Hematopoietic multipotent progenitor cell treated with erythropoietin and hydrocortisone succinate and interleukin-3 and kit ligand, for 17 days (in vitro differentiated cells): ENCODE results near the gene GAREM2.

Source experiments
- DNase-seq: peaks from one replicate; pipeline ENCODE4 v3.0.0-alpha.2; 2015; ENCODE audit warnings: low spot score

The GAREM2 gene

GRCh38 chr2:26237868-26238267 is 65.0 kb downstream of the GAREM2 start:
- DNase-seq, result no peak

GRCh38 chr2:26238311-26238958 is 65.5 kb downstream of the GAREM2 start:
- DNase-seq, result no peak
